ENCODE results near the gene CCDC85C. TPM values are rescaled to one million over a fixed set of nuclear protein-coding genes. Genes with fewer than 3 reads are reported as not detected.

CCDC85C gene
- polyA plus RNA-seq, 1 of the 3 experiments (the other 2 are of a cell fraction): 9.6 TPM

GRCh38 chr14:99524091-99524661 lies 79.8 kb downstream of the CCDC85C start:
- Histone ChIP-seq H3F3A (replicated peaks; ENCODE audit: insufficient read depth) (no peaks in the 10 kb centered on the region), H3K79me2 (ENCODE audit: insufficient read depth) (peaks cover 19% of the 10 kb centered on the region; the same call in 1 of the 2 replicates), H3K36me3 (replicated peaks in 1 of 2; ENCODE audit: control insufficient read depth in 1 of 2, insufficient read depth in 2 of 2, low read length in 1 of 2) (peaks cover 0 to 4% of the 10 kb centered on the region in 2 experiments), H3K9ac (no peak overlapping the region), H3K4me2 (no peak overlapping the region), H3K9me2 (no peaks in the 10 kb centered on the region), H3K4me1 (ENCODE audit: control insufficient read depth in 1 of 2, insufficient read depth in 2 of 2, low read depth in 1 of 2, low read length in 1 of 2) (peaks cover 11 to 52% of the 10 kb centered on the region in 2 experiments; a peak in 3 of 4 replicates), H2AFZ (ENCODE audit: low read depth) (no peak overlapping the region), H3K27me3 (ENCODE audit: insufficient read depth) (no peaks in the 10 kb centered on the region), H3K4me3 (ENCODE audit: low read depth in 2 of 2, low read length in 1 of 2) (no peak overlapping the region), H4K20me1 (ENCODE audit: insufficient read depth) (0 out of 2 replicates have a peak, but pooled peaks cover 1% of the 10 kb centered on the region), H3K9me3 (no peaks in the 10 kb centered on the region), H3K27ac (ENCODE audit: low read depth in 2 of 2, low read length in 1 of 2) (no peak overlapping the region; a peak in 1 of 4 replicates)
- no peak for DNase-seq
- no peak for TF ChIP-seq NRF1 (IDR thresholded peaks at IDR 0.05; ENCODE audit: low read depth, low read length)
- TF ChIP-seq IRF3 (IDR thresholded peaks at IDR 0.05; ENCODE audit: low read depth, low read length): no peak
- no peak for TF ChIP-seq POLR2AphosphoS5 (IDR thresholded peaks at IDR 0.05; ENCODE audit: low read depth, low read length)
- TF ChIP-seq EZH2phosphoT487 (IDR thresholded peaks at IDR 0.05; ENCODE audit: borderline replicate concordance, low read depth): no peak
- TF ChIP-seq, protein P1, sequence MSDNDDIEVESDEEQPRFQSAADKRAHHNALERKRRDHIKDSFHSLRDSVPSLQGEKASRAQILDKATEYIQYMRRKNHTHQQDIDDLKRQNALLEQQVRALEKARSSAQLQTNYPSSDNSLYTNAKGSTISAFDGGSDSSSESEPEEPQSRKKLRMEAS (IDR thresholded peaks at IDR 0.05; ENCODE audit: low read depth): no peak
- no peak for TF ChIP-seq SIN3A (IDR thresholded peaks at IDR 0.05; ENCODE audit: borderline replicate concordance, low read depth, low read length)
- no peak for TF ChIP-seq GATA2 (CRISPR knock-in tag; IDR thresholded peaks at IDR 0.05)
- TF ChIP-seq RXRA (IDR thresholded peaks at IDR 0.05; ENCODE audit: borderline replicate concordance, low read depth): no peak
- no peak for TF ChIP-seq CTCF (IDR thresholded peaks at IDR 0.05)
- no peak for TF ChIP-seq MXI1 (IDR thresholded peaks at IDR 0.05; ENCODE audit: low read depth, low read length)
- no peak for TF ChIP-seq EP300 (IDR thresholded peaks at IDR 0.05; ENCODE audit: borderline replicate concordance in 1 of 2, low read depth in 1 of 2, low read length in 1 of 2)
- no peak for TF ChIP-seq NFIC (IDR thresholded peaks at IDR 0.05; ENCODE audit: borderline replicate concordance)
- WGBS (ENCODE audit: low lambda C conversion rate): 94% methylated on average over 14 of the region's 16 CpGs
- ChIA-PET POLR2A (interaction anchor here (0.9 to 1.8 kb wide), 2 partner anchors 11 to 41 kb away, joined by 3 to 6 read pairs; no protein-coding TSS in a partner anchor), CTCF (interaction anchor here (0.9 to 4.3 kb wide), 13 partner anchors 11 to 108 kb away, joined by 3 to 28 read pairs (median 5); partner anchors contain the start of gene CCDC85C)

- no peaks in the 10 kb centered on the region for H3F3A ChIP-seq (replicated peaks; ENCODE audit: insufficient read depth)
- H3K27me3 ChIP-seq (ENCODE audit: insufficient read depth): no peaks in the 10 kb centered on the region
- CTCF ChIA-PET: interaction anchor here (0.9 to 4.3 kb wide), 12 partner anchors 10 to 109 kb away, joined by 3 to 28 read pairs (median 5); partner anchors contain the start of gene CCDC85C
- H3K9me2 ChIP-seq: no peaks in the 10 kb centered on the region
- H3K36me3 ChIP-seq (replicated peaks in 1 of 2; ENCODE audit: control insufficient read depth in 1 of 2, insufficient read depth in 2 of 2, low read length in 1 of 2): peaks cover 0 to 4% of the 10 kb centered on the region in 2 experiments
- peaks cover 11 to 54% of the 10 kb centered on the region in 2 experiments; a peak in 3 of 4 replicates for H3K4me1 ChIP-seq (ENCODE audit: control insufficient read depth in 1 of 2, insufficient read depth in 2 of 2, low read depth in 1 of 2, low read length in 1 of 2)
- H3K9me3 ChIP-seq: no peaks in the 10 kb centered on the region
- H3K79me2 ChIP-seq (ENCODE audit: insufficient read depth): peaks cover 24% of the 10 kb centered on the region; the same call in 1 of the 2 replicates
- H3K27ac ChIP-seq (ENCODE audit: low read depth in 2 of 2, low read length in 1 of 2): peak overlapping the region in 1 of 2 experiments; percentile 30; a peak in 1 of 4 replicates
- no peak for DNase-seq
- peaks cover 4% of the 10 kb centered on the region; the same call in 1 of the 2 replicates for H4K20me1 ChIP-seq (ENCODE audit: insufficient read depth)
- WGBS (ENCODE audit: low lambda C conversion rate): 94% methylated on average over 2 of the region's 5 CpGs
- H3K9ac ChIP-seq: no peak overlapping the region
- H3K4me2 ChIP-seq: no peak overlapping the region
- no peak overlapping the region for H3K4me3 ChIP-seq (ENCODE audit: low read depth in 2 of 2, low read length in 1 of 2)
- POLR2A ChIA-PET: interaction anchor here (0.9 to 1.8 kb wide), 2 partner anchors 11 to 41 kb away, joined by 3 to 6 read pairs; no protein-coding TSS in a partner anchor
- no peak overlapping the region for H2AFZ ChIP-seq (ENCODE audit: low read depth)
- no peak for TF ChIP-seq JUND (IDR thresholded peaks at IDR 0.05)
- no peak for TF ChIP-seq SMC3 (IDR thresholded peaks at IDR 0.05; ENCODE audit: low read depth, low read length)
- TF ChIP-seq EP300 (IDR thresholded peaks at IDR 0.05; ENCODE audit: borderline replicate concordance in 1 of 2, low read depth in 1 of 2, low read length in 1 of 2): no peak
- TF ChIP-seq TCF12 (IDR thresholded peaks at IDR 0.05): no peak
- TF ChIP-seq, protein P2, sequence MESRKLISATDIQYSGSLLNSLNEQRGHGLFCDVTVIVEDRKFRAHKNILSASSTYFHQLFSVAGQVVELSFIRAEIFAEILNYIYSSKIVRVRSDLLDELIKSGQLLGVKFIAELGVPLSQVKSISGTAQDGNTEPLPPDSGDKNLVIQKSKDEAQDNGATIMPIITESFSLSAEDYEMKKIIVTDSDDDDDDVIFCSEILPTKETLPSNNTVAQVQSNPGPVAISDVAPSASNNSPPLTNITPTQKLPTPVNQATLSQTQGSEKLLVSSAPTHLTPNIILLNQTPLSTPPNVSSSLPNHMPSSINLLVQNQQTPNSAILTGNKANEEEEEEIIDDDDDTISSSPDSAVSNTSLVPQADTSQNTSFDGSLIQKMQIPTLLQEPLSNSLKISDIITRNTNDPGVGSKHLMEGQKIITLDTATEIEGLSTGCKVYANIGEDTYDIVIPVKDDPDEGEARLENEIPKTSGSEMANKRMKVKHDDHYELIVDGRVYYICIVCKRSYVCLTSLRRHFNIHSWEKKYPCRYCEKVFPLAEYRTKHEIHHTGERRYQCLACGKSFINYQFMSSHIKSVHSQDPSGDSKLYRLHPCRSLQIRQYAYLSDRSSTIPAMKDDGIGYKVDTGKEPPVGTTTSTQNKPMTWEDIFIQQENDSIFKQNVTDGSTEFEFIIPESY (IDR thresholded peaks at IDR 0.05; ENCODE audit: borderline replicate concordance, low read depth): no peak
- no peak for TF ChIP-seq CHD2 (IDR thresholded peaks at IDR 0.05; ENCODE audit: low read length, partially characterized antibody)
- TF ChIP-seq POLR2AphosphoS5 (IDR thresholded peaks at IDR 0.05; ENCODE audit: low read depth, low read length): no peak
- TF ChIP-seq GABPA (IDR thresholded peaks at IDR 0.05; ENCODE audit: low read depth): no peak
Measured at GRCh38 chr14:99523704-99524055, 80.3 kb downstream of the CCDC85C start.
